NAMALWA (cell line): ENCODE data around the gene TTC23.
A peak's percentile ranks its signal among the peaks of the same experiment; 100 is the strongest.
"Not testable (repeated sequence)": the region's sequence is repeated elsewhere in the genome, so short reads cannot be mapped to it uniquely, and the experiment has no call there.

ENCODE experiments used
- DNase-seq: peaks from one replicate; pipeline ENCODE4 v3.0.0-alpha.2; 2015; ENCODE audit warnings: low spot score

The TTC23 gene

DNA sequence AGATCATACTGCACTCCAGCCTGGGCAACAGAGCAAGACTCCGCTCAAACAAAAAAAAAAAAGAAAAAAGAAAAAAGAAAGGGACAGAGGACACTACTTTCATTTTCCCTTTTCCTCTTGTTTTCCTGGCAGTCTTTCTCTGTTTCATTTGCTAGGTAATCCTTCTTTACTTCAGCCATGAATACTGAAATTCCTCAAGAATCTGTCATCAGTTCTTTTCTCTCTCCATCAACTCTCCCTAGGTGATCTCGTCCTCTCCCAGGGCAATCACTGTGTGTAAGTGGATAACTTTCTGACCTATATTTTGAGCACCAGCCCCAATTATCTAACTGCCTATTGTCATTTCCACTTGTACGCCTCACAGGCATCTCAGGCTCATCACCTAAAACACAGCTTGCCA, 51.5 kb downstream of the TTC23 start:
- DNase-seq: no peak

GRCh38 chr15:99192181-99192580, 57.2 kb downstream of the TTC23 start:
- DNase-seq: not testable (repeated sequence)

DNA sequence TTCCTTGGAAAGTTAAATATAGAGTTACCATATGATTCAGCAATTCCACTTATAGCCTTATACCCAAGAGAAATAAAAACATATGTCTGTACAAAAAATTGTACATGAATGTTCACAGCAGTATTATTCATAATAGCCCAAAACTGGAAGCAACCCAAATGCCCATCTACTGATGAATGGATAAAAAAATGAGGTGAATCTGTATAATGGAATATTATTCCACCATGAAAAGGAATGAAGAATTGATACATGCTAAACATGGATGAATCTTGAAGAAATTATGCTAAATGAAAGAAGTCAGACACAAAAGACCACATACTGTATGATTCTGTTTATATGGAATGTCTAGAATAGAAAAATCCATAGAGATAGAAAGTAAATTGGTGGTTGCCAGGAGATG, 61.4 kb downstream of the TTC23 start:
- DNase-seq: no peak

- no peak for DNase-seq
These were observed 63.8 kb downstream of the TTC23 start for GRCh38 chr15:99185414-99186130.

GRCh38 chr15:99182791-99183190, 66.6 kb downstream of the TTC23 start:
- no peak for DNase-seq

- DNase-seq: no peak
These were observed 67.8 kb downstream of the TTC23 start for GRCh38 chr15:99181545-99181971.

DNA sequence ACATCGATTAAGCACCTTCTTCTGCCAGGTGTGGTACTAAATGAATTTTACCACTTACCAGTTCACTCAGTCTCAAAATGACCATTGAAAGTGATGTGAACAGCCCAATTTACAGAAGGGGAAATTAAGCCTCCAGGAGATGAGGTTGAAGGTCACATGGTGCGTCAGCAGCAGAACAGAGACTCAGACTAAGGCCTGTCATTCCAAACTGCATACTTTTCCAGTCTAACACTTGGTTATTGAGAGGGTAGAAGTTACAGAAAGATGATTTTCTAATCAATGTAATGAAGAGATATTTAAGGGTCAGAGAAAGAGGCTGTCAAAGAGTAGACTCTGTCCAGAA, 68.4 kb downstream of the TTC23 start:
- DNase-seq: no peak

GRCh38 chr15:99180086-99180963, 69.1 kb downstream of the TTC23 start:
- no peak for DNase-seq

DNA sequence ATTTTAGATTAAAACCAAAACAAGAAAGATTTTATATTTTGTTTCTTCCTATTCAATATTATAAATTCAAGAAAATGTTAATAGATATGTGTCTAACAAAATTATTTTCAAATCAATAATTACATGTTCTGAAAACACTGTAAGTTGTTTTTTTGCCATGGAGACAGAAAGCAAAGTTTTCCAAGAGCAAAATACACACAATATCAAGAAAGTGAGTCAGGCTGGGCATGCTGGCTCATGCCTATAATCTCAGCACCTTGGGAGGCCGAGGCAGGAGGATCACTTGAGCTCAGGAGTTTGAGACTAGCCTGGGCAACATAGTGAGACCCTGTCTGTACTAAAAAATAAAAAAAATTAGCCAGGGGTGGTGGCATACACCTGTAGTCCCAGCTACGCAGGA, 71.7 kb downstream of the TTC23 start:
- DNase-seq: no peak

DNA sequence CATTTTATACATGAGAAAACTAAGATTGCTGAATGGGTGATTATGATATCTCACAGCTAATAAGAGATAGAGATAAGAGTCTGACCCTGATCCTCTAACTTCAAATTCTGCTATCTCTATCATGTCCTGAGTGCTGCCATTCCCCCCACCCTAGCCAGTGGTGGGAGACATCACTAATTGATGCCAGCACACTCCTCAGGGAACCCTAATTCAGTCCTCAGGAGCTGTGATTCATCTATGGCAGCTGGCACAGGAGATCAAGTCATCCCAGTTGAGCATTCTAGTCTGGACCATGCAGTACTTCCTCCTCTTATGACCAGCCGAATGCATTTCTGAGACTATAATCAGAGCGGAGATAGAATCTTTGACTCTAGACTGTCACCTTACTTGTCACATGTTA, 72.6 kb downstream of the TTC23 start:
- no peak for DNase-seq

- no peak for DNase-seq
These were observed 74.6 kb downstream of the TTC23 start for GRCh38 chr15:99174567-99175395.

GRCh38 chr15:99172989-99173388, 76.4 kb downstream of the TTC23 start:
- no peak for DNase-seq

DNA sequence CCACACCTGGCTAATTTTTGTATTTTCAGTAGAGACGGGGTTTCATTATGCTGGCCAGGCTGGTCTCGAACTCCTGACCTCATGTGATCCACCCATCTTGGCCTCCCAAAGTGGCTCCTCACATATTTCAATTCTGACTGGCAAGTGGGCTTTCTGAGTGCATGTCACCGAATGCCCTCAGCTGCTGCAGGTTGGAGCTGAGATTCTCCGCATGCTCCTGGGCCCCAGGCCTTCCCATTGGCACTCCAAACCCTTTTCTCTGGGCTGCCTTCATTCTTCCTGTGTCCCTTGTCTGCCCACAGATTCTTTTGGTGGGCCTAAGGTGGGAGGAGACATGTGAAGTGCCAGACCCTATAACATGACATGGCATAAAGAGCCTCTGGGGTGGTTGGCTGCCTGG, 77.2 kb downstream of the TTC23 start:
- no peak for DNase-seq

- no peak for DNase-seq
These were observed 78.8 kb downstream of the TTC23 start for GRCh38 chr15:99170476-99171065.

DNA sequence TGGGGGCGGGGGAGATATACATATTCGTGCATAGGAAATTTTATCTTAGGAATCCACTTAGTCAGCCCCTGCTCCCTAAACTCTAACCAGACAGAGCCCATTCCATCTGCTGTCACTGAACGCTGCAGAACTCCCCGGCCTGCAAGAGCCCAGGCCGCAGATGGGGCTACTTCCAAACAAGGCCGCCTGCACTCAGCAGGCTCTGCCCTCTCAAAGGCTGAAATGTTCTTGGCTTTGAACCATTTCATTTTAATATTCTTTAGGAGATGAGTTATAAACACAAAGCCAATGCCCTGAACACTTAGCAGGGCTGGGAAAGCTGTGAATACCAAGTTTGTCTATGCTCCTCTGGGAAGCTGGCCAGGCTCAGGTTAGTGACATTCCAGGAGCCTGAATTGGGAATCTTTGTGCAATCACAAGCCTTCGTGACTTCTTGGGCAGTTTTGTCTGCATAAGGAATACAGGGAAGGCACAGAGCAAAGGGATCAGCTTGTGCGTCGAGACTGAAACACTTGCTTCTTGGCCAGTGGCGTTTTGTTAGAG, 79.5 kb downstream of the TTC23 start:
- no peak for DNase-seq

DNA sequence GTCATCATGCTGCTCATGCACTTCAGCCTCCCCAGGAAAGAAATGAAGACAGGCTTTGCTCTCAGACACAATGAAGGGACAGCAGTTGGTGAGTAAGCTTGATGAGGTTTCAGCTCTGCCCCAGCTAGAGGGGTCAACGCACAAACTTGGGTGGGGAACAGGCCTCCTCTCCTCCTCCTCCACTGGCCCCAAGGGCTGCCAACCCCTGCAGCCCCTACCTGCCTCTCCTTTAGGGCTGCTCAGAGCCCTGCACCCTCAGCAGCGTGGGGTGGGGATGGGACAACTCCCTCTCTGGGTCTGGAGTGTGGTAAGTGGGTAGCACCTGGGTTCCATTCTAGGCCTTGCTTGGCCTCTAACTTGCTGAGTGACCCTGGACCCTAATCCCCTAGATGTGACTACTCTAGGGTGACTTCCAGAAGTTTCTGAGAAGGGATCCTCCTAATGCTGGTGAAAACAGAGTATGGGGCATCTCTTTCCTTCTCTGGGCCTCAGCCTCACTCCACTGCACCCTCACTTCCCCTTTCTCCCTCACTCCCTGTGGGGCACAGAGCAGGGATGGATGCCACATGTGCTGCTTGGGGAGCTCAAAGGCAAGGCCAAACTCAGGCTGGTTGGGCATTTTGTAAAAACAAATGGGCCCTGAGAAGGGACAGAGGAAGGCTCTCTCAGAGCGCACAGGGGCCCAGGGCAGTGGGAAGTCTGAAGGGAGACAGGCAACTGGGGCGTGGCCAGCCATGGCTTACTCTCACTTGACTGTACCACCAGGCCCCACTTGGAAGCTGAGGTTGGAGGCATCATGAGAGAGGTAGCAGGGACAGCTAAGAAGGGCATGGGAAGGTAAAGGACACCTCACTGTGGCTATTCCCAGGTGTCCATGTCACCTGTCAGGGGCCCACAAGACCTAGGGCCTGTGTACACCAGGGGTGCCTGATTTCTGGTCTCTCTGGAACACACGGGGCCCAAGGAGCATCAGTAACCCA, 80.5 kb downstream of the TTC23 start:
- peak; percentile 15 for DNase-seq

DNA sequence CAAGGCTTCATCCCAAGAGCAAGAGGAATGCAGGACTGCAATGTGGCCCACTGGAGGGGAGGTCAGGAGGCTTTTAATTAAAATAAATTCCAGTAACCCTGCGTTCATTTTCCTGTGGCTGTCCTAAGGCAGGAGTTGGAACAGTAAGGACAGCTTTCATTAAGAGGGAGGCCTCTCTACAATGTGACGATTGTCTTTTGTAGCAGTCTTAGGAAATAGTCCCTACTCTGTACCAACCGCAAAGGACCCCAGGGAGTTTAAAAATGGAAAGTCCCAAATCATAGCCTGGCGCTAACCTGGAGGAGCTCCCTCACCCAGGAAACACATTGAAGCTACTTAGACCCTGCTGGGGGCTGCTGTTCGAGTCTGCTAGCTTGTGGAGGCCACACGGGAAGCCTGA, 81.7 kb downstream of the TTC23 start:
- no peak for DNase-seq

DNA sequence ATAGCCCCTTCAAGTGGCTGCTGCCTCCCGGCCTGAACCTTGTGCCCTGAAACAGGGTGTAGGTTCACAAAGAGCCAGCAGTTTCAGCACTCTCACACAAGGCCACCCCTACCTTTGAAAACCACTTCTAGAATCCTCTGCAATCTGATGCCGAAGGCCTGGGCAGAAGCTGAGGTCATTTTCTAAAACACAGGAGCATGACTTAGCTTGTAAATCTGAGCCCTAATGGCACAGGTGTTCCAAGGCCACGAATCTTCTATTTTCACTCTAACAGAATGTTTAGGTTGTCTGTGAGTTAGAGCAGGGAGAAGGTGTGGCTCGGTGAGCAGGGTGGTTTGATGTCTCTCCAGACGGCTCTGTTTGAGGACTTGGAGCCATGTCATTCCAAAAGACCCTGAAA, 82.2 kb downstream of the TTC23 start:
- DNase-seq: no peak

DNA sequence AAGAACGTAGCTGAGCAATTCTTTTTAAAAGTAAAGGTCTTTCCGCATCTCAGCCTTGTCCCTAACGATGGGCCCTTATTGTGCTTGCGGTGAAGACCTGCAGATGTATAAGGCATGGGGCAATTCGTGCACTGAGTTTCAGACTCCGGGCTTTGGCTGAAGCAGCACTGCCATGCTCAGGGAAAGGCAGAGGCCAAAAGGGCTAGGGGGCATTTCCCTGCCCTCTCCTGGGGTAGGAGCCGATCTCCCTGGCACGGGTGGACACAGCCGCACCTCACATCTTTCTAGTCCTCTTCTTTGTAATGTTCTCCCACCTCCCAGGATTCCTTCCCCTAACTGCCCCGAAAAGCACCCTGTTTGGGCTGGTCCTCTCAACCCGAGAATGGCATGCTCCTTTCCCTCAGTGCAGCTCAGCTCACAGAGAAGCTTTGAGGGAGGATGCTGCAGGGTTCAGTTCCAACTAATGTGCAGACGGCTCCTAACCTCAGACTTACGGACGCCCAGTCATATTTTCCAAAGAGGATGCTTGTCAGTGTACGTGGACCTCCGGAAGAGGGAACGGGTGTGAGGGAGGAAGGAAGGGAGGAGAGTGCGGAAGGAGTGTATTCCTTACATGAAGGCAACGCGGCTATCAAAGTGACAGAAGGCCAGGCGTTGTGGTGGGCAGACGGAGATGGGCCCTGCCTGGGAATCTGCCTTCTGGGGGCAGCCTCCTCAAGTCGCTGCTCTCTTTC, 83.3 kb downstream of the TTC23 start:
- no peak for DNase-seq
